Calu3 (cell line): ENCODE data around the gene SLC38A3. TPM values are rescaled to one million over a fixed set of nuclear protein-coding genes. Genes with fewer than 3 reads are reported as not detected.

Source experiments
- BruUV-seq: library from RNA; stranded (reverse); fragments of 400-500 nt; replicated peaks from 2 replicates; lab custom pipeline; 2021; lab: Mats Ljungman, UMichigan
- CTCF ChIA-PET: fragments of 300-600 bp; sonication (Branson Sonifier 250); formaldehyde crosslinking; loops from one replicate; lab custom pipeline; 2022; ENCODE audit warnings: antibody characterized with exemption; lab: Charles Lee
- DNase-seq: peaks from one replicate; pipeline ENCODE4 v3.0.0; 2022
- H3K27ac Mint-ChIP-seq: one replicate; pipeline ENCODE4 v1.8.0; 2022; ENCODE audit warnings: mixed read lengths; ENCODE audit not compliant: unreplicated experiment
- H3K27me3 Mint-ChIP-seq: one replicate; pipeline ENCODE4 v1.8.0; 2022; ENCODE audit warnings: mixed read lengths; ENCODE audit not compliant: unreplicated experiment
- H3K36me3 Mint-ChIP-seq: one replicate; pipeline ENCODE4 v1.8.0; 2022; ENCODE audit warnings: mild to moderate bottlenecking, moderate library complexity, mixed read lengths; ENCODE audit not compliant: insufficient read depth, unreplicated experiment
- H3K4me1 Mint-ChIP-seq: one replicate; pipeline ENCODE4 v1.8.0; 2022; ENCODE audit warnings: mild to moderate bottlenecking, low read depth, mixed read lengths; ENCODE audit not compliant: unreplicated experiment
- H3K4me3 Mint-ChIP-seq: one replicate; pipeline ENCODE4 v1.8.0; 2022; ENCODE audit warnings: mild to moderate bottlenecking, low read depth, moderate library complexity, mixed read lengths; ENCODE audit not compliant: unreplicated experiment
- H3K9me3 Mint-ChIP-seq: one replicate; pipeline ENCODE4 v1.8.0; 2022; ENCODE audit warnings: low read depth, mixed read lengths; ENCODE audit not compliant: unreplicated experiment
- intact Hi-C: fragments of 100-400 bp; cut with micrococcal nuclease; formaldehyde crosslinking; loops from one replicate; pipeline ENCODE4 v1.10.0; 2022; ENCODE audit not compliant: unreplicated experiment
- total RNA-seq: library from RNA; stranded (reverse); gene quantifications from 2 replicates; pipeline ENCODE4 v1.2.3, GENCODE V29; 2022
- TF ChIP-seq, protein P1 (sequence below): fragments of 200-600 bp; IDR thresholded peaks from one replicate; pipeline ENCODE4 v1.8.0; 2022; ENCODE audit warnings: antibody characterized with exemption; ENCODE audit not compliant: unreplicated experiment

SLC38A3 gene
- total RNA-seq, 1 experiment from 2014 or later: not detected

DNA sequence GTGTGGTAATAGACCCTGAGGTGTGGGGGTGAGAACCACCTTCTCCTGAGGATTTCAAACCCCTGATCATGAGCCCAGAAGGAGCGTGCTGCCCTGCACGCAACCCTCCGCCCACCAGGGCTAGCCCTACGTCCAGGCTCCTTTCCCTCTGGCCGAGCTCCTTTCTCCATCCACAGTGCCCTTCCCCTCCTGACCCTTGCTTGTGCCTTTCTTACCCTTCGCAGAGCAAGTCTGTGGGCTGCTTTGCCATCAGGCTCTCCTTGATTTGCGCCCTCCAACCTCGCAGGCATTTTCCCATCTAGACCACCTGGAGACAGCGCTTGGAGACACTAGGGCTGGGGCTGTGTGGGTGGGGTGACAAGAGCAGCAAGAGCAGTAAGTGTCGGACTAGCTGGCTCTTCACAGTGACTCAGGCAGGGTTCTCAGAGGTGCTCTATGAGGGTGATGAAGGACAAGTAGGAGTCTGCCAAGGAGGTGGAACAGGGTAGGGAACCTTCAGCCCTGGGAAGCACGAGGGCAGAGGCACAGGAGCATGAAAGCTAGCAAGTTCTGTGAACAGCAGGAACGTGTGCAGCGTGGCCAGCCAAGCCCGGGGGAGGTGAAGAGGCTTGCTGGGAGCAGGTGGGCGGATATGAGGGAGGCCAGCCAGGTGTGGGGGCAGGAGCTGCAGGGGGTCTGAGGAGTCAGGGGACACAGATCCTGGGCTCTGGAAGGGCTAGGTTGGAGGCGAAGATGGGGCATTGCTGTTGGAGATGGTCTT is 2.5 kb upstream of the SLC38A3 start:
- no TSS peak for BruUV-seq
- Mint-ChIP-seq H3K27ac (no peak overlapping the region), H3K27me3 (peaks cover 55% of the 10 kb centered on the region), H3K36me3 (no peaks in the 10 kb centered on the region), H3K4me3 (no peak overlapping the region), H3K4me1 (no peaks in the 10 kb centered on the region), H3K9me3 (no peaks in the 10 kb centered on the region)
- CTCF ChIA-PET: interaction anchor here (1.1 to 1.2 kb wide), 2 partner anchors 13 to 23 kb away, joined by 3 to 4 read pairs; no protein-coding TSS in a partner anchor
- TF ChIP-seq, protein P1, sequence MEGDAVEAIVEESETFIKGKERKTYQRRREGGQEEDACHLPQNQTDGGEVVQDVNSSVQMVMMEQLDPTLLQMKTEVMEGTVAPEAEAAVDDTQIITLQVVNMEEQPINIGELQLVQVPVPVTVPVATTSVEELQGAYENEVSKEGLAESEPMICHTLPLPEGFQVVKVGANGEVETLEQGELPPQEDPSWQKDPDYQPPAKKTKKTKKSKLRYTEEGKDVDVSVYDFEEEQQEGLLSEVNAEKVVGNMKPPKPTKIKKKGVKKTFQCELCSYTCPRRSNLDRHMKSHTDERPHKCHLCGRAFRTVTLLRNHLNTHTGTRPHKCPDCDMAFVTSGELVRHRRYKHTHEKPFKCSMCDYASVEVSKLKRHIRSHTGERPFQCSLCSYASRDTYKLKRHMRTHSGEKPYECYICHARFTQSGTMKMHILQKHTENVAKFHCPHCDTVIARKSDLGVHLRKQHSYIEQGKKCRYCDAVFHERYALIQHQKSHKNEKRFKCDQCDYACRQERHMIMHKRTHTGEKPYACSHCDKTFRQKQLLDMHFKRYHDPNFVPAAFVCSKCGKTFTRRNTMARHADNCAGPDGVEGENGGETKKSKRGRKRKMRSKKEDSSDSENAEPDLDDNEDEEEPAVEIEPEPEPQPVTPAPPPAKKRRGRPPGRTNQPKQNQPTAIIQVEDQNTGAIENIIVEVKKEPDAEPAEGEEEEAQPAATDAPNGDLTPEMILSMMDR: no peak
- intact Hi-C loops: no loop called here
- DNase-seq: no peak

GRCh38 chr3:50203113-50203808 is 1.8 kb upstream of the SLC38A3 start:
- no peak for DNase-seq
- Mint-ChIP-seq H3K9me3 (no peaks in the 10 kb centered on the region), H3K27ac (no peak overlapping the region), H3K27me3 (peaks cover 59% of the 10 kb centered on the region), H3K4me3 (no peak overlapping the region), H3K4me1 (no peaks in the 10 kb centered on the region), H3K36me3 (no peaks in the 10 kb centered on the region)
- intact Hi-C loops: no loop called here
- TF ChIP-seq, protein P1: no peak
- CTCF ChIA-PET: interaction anchor here (1.1 to 1.2 kb wide), 2 partner anchors 13 to 23 kb away, joined by 3 to 4 read pairs; no protein-coding TSS in a partner anchor
- BruUV-seq: no TSS peak

GRCh38 chr3:50203809-50204803 is 965 bp upstream of the SLC38A3 start:
- Mint-ChIP-seq H3K4me1 (no peaks in the 10 kb centered on the region), H3K27me3 (peaks cover 68% of the 10 kb centered on the region), H3K36me3 (no peaks in the 10 kb centered on the region), H3K9me3 (no peaks in the 10 kb centered on the region), H3K27ac (no peak overlapping the region), H3K4me3 (no peak overlapping the region)
- intact Hi-C loops: no loop called here
- no TSS peak for BruUV-seq
- CTCF ChIA-PET: interaction anchor here (1.1 to 1.2 kb wide), 2 partner anchors 22 kb away, joined by 3 to 4 read pairs; no protein-coding TSS in a partner anchor
- DNase-seq: no peak
- TF ChIP-seq, protein P1: no peak
